ENCODE results near the gene RAB20.
"Not testable (repeated sequence)": the region's sequence is repeated elsewhere in the genome, so short reads cannot be mapped to it uniquely, and the experiment has no call there.

Gene RAB20

GRCh38 chr13:110554227-110554836 is 7.2 kb downstream of the RAB20 start:
- no peak for DNase-seq

GRCh38 chr13:110553417-110553816 is 8.1 kb downstream of the RAB20 start:
- no peak for DNase-seq

DNA sequence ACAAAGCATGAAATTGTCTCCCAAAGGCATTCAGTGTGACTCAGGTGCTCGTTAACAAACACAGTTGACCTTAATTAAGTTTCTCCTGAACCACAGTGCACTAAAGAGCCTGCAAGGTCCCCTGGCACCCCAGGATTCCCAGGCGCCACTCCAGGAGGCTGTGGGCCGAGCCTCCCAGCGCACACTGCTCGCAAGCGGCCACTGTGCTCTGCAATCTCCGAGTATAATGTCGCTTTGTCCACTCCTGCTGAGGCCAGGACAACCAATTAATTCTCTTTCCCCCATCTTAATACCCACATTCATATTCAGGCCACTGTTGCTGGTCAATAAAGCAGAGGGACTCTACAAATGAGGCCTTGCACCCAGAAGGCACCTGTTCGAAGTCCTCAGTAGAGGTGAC is 8.8 kb downstream of the RAB20 start:
- DNase-seq, result no peak

DNA sequence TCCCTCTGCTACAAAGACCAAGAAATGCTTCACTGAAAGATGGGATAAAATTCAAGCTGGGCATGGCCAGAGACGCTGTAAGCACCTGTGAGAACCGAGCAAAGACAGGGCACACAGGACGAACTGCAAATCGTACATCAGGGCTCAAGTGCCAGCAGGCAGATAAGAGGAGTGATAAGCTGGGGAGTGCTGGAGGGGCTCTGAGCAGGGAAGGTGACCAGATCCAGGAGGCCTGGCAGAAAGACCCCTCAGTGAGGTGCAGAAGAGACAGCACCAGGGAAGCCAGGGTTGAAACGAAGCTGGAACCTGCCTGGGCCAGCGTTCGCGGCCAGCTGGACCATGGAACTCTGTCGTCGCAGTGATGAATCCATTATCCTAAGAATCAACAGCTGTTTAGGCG is 10.2 kb downstream of the RAB20 start:
- DNase-seq, result no peak

DNA sequence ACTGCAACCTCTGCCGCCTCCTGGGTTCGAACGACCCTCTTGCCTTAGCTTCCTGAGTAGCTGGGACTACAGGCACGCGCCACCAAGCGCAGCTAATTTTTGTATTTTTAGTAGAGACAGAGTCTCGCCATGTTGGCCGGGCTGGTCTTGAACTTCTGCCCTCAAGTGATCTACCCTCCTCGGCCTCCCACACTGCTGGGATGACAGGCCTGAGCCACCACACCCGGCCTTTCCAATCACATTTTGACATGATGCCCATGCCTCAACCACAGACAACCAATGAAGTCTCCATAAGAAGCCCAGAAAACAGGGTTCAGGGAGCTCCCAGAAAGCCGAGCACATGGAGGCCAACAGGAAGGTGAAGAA is 11.7 kb downstream of the RAB20 start:
- no peak for DNase-seq

GRCh38 chr13:110548891-110549794 is 12.4 kb downstream of the RAB20 start:
- DNase-seq, result no peak

DNA sequence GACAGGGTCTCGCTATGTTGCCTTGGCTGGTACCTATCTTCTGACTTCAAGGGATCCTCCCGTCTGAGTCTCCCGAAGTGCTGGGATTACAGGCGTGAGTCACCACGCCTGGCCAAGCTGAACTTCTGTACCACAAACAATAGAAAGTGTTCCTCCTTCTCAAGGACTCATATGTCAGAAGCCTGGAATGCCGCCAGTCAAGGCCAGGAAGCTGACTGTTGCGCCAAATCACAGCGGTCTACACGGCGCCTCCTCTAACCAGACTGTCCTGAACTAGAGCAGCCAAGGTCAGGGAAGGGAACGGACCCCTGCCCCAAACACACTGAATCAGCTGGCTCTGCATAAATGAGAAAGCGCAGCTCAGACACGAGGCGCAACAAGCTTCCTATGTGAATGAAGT is 14.6 kb downstream of the RAB20 start:
- DNase-seq, result no peak

DNA sequence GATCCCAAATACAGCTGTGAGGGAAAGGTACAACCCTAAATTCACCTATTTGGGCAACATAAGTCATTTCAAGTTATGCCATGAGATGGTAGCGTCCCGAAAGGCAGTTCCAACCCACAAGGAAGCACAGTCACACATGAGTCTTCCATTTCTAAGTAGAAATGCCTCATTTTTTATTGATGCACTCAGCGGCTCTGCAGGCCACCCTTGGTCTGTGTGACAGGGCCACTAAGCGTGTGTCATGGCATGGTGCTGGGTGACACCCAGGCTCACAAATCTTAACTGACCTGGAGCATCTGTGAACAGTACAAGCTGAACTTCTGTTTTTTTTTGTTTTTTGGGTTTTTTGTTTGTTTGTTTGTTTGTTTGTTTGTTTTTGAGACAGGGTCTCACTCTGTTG is 15.1 kb downstream of the RAB20 start:
- no peak for DNase-seq

- DNase-seq, result no peak
Observed at GRCh38 chr13:110542169-110542796, 19.2 kb downstream of the RAB20 start.

DNA sequence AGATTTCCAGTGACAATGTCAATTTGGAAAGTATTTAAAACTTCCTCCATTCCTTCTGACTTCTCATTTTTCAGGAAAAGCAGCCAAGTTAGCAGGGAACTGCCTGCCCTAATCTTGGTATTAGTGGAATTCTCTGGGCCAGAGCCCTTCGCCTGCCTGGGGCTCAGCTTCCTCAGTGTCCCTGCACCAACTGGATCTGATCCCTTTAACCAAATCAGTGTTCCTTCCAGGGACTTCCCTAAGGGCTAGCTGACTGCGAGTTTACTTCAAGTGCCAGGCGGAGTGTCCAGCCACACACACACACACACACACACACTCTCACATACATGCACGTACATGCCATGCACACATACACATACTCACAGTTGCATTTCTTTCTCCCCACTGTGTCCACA is 20.0 kb downstream of the RAB20 start:
- DNase-seq, result no peak

DNA sequence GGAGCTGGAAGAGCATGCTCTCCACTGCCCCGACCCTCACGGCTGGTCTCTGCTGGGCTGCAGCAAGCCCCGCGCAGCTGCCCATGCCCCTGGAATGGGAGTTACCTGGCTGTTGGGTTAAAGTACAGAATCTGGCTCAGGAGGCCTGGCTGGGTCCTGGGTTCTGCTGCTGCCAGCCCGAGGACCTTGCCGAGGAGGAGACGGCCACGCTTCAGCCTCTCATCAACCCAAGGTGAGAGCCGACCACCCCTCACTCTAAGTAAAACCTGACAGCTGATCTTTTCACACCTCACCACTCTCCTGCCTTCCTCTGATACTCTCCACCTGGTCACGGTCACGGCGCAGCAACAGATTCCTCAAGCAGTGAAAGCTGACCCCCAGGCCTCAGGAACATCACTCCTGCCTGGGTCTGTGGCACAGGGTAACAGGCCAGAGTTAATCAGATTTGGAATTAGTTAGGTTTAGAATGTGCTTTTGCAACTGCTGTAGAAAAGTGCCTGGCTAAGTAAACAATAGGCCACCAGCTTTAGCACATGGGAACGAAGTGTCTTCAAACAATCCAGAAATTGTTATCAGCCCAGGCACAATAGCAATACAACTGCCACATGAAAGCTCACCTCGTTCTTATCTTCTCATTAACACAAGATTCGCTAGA is 20.5 kb downstream of the RAB20 start:
- DNase-seq, result no peak

DNA sequence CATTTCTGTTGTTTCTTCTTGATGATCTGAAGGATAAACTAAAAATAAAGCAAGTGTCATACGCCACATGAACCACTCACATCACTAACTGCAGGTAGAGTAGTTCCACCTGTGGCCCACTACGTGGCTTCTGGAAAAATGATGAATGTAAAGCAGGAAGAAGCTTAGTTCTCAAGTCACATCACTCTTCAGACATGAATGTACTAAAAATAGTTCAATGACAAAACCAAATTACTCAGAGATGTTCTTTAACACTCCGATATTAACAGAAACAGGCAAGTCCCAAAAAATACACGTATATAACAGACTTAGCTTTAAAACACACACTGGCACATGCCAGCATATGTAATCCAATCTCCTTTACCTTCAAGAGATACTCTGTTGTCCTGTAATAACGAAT is 21.6 kb downstream of the RAB20 start:
- no peak for DNase-seq

GRCh38 chr13:110538632-110539031 is 22.9 kb downstream of the RAB20 start:
- DNase-seq, result no peak

GRCh38 chr13:110536006-110536693 is 25.4 kb downstream of the RAB20 start:
- DNase-seq, result no peak

DNA sequence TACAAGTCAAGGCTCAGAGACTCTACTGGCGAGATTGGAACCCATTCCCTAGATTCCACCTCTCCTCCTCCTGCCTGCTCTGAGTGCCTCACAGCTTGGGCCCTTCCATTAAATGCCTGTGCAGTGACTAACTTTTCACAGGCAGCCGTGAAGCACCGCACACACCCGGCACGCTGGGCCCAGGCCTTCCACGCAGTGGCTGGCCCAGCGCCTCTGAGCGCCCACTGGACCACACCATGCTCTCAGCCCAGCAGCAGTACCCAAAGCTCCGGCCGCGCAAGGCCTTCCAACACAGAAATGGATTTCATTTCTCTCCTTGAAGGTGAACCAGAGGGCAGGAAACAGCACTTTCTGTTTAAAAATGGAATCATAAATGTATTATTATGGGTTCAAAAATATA is 26.0 kb downstream of the RAB20 start:
- DNase-seq, result no peak

DNA sequence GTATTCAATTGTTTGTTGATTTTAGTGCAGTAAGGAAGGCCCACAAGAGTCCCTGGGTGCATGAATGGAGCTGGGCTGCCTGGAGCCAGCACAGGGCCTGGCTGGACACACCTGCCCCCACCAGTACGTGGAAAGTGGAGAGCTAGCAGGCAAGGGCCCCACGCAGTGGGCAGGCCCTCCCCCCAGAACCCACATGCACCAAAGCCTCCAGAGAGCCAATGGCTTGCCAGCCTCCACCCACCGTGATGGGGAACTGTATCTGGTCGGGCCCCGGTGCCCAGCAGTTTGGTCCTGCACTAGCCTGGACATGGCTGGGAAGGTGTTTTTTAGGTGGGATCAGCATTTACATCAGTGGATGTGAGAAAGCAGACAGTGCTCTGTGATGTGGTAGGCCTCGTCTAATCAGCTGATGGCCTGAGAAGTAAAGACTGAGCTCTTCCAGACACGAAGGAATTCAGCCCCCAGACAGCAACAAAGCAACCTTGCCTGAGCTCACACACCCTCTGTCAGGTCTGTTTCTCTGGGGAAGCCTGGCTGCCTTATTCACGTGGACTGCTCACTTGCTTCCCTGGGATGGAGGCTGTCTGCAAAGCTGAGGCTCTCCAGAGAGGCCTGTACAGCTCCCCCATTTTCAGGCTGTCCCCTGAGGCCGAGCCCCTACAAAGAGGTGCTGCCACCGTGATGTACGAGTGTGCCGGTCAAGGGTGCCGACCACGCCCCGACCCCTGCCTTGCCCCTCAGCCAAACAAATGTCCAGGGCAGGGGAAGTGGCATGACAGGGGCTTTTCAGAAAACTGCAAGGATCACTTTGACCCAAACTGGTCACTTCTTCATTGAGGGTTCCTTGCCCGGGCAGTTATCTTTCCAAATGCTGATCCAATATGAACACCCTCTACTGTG is 27.5 kb downstream of the RAB20 start:
- no peak for DNase-seq

DNA sequence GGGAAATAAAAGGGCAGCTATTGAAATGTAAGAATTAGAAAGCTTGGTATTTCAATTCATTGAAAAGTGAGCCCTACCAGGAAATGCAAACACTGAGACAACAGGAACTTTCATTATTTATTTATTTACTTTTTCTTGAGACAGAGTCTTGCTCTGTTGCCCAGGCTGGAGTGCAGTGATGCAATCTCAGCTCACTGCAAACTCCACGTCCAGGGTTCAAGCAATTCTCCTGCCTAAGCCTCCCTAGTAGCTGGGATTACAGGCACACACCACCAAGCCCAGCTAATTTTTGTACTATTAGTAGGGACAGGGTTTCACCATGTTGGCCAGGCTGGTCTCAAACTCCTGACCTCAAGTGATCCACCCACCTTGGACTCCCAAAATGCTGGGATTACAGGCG is 29.3 kb downstream of the RAB20 start:
- not testable (repeated sequence) for DNase-seq

DNA sequence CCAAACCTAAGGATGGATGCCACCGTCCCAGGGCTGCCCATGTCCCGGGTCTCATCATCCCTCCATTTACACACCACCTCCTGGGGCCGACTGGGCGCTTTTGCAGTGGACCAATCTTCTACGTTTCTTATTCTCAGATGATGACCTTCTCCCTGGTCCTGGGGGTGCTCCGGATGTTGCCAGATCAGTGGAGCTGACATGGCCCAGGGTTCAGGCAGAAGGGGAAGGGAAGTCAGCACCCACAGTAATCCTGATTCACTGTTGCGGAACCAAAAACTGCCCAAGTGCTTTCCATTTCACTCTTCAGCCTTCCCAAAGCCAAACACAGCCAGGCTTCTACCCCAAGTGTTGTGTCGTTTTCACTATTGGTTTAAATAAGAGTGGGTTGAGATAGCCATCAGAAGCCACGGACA is 29.8 kb downstream of the RAB20 start:
- no peak for DNase-seq

- DNase-seq, result no peak
Observed at GRCh38 chr13:110531100-110531499, 30.4 kb downstream of the RAB20 start.

GRCh38 chr13:110529522-110530311 is 31.8 kb downstream of the RAB20 start:
- DNase-seq, result no peak

- no peak for DNase-seq
Observed at GRCh38 chr13:110528911-110529310, 32.6 kb downstream of the RAB20 start.

All from NCI-H2227 treated with DMSO at 0.1 percent for 48 hours (cell line).